HepG2 (cell line): Measurements from ENCODE around the gene BAIAP2L1. TPM values are rescaled to one million over a fixed set of nuclear protein-coding genes. Genes with fewer than 3 reads are reported as not detected.
A peak's percentile ranks its signal among the peaks of the same experiment; 100 is the strongest.

Experiments used
- ATAC-seq: fragments of 200-7000 bp; cut with Tn5 transposase; 3 replicates; pipeline ENCODE4 v1.9.1; 2020; ENCODE audit warnings: mild to moderate bottlenecking, moderate library complexity
- BruUV-seq: library from RNA; stranded (reverse); fragments of 400-500 nt; replicated peaks from 2 replicates; lab custom pipeline; 2021; lab: Mats Ljungman, UMichigan
- CTCF ChIA-PET: fragments of 300-600 bp; formaldehyde crosslinking; extraction: SDS; loops from one replicate; lab custom pipeline; 2021; ENCODE audit warnings: low total read pairs, inconsistent platforms, low intra/inter-chr PET ratio; lab: Yijun Ruan, JAX
- POLR2A ChIA-PET: fragments of 350-600 bp; sonication (Branson Sonifier 250); formaldehyde crosslinking; loops from one replicate; lab custom pipeline; 2020; ENCODE audit warnings: antibody characterized with exemption, inconsistent platforms; lab: Yijun Ruan, JAX
- DNase-seq: peaks from one replicate; pipeline ENCODE4 v3.0.0-alpha.2; 2015; ENCODE audit warnings: low spot score
- FAIRE-seq: peaks from 3 replicates; lab custom pipeline; 2011; peaks lifted over from hg19 to GRCh38; lab: Jason Lieb, UNC
- H2AFZ ChIP-seq: one replicate; pipeline ENCODE4 v1.6.1; 2011; ENCODE audit warnings: low read length, inconsistent platforms
- H3K27ac ChIP-seq: fragments of 300-600 bp; 3 replicates; pipeline ENCODE4 v1.8.0; 2011; ENCODE audit warnings: mixed run types, mild to moderate bottlenecking, mixed read lengths, low read length, inconsistent platforms; ENCODE audit not compliant: insufficient read depth; ENCODE audit errors: extremely low read length
- H3K27me3 ChIP-seq, 2 experiments: fragments of 200-600 bp in 1 of 2; 2 replicates in 1 of 2; 3 replicates in 1 of 2; pipeline versions ENCODE4 v1.6.0 to v1.8.0; 2011; ENCODE audit warnings: low read length in 2 of 2, mild to moderate bottlenecking in 2 of 2, moderate library complexity in 2 of 2, inconsistent platforms in 1 of 2; ENCODE audit not compliant: insufficient read depth in 2 of 2, control insufficient read depth in 1 of 2
- H3K36me3 ChIP-seq, 2 experiments: fragments of 200-600 bp in 1 of 2; replicated peaks in 1 of 2; 2 replicates in 1 of 2; 3 replicates in 1 of 2; pipeline versions ENCODE4 v1.5.1 to v1.8.0; 2011; ENCODE audit warnings: low read length in 2 of 2, inconsistent platforms in 1 of 2; ENCODE audit not compliant: insufficient read depth in 2 of 2, control insufficient read depth in 1 of 2
- H3K4me1 ChIP-seq: 2 replicates; pipeline ENCODE4 v1.5.1; 2012; ENCODE audit warnings: low read length, inconsistent platforms; ENCODE audit not compliant: insufficient read depth
- H3K4me2 ChIP-seq: 2 replicates; pipeline ENCODE4 v1.6.0; 2011; ENCODE audit warnings: low read depth, low read length, inconsistent platforms
- H3K4me3 ChIP-seq, 3 experiments: fragments of 200-600 bp in 1 of 3; sonication (generic), shearing (Covaris generic) in 1 of 3; replicated peaks in 1 of 3; 2 replicates each; pipeline ENCODE4 v1.5.1; 2011 to 2016; ENCODE audit warnings: low read length in 3 of 3, inconsistent platforms in 2 of 3, low read depth in 2 of 3, mild to moderate bottlenecking in 2 of 3, control low read depth in 1 of 3, mixed read lengths in 1 of 3; ENCODE audit not compliant: insufficient read depth in 1 of 3
- H3K79me2 ChIP-seq: one replicate; pipeline ENCODE4 v1.6.1; 2011; ENCODE audit warnings: low read length, inconsistent platforms; ENCODE audit not compliant: insufficient read depth
- H3K9ac ChIP-seq: 2 replicates; pipeline ENCODE4 v1.6.0; 2011; ENCODE audit warnings: mild to moderate bottlenecking, low read depth, low read length, inconsistent platforms; ENCODE audit not compliant: insufficient read depth
- H3K9me3 ChIP-seq: 2 replicates; pipeline ENCODE4 v1.5.1; 2012; ENCODE audit warnings: mild to moderate bottlenecking, low read length
- H4K20me1 ChIP-seq: 2 replicates; pipeline ENCODE4 v1.6.0; 2011; ENCODE audit warnings: inconsistent platforms, mild to moderate bottlenecking, low read length, moderate library complexity; ENCODE audit not compliant: insufficient read depth
- CHD4 ChIP-seq: fragments of 200-600 bp; sonication (generic); IDR thresholded peaks from 2 replicates; pipeline ENCODE4 v1.7.0; 2017; ENCODE audit warnings: mild to moderate bottlenecking, low read length, borderline replicate concordance
- GABPA ChIP-seq, 2 experiments: IDR thresholded peaks; 2 replicates each; pipeline ENCODE4 v1.6.1; 2011 to 2016; ENCODE audit warnings: low read depth in 2 of 2, low read length in 1 of 2, missing biosample characterization in 1 of 2, missing genetic modification characterization in 1 of 2
- GATAD2A ChIP-seq: IDR thresholded peaks from 2 replicates; pipeline ENCODE4 v1.6.1; 2016
- HDAC1 ChIP-seq: sonication (generic); formaldehyde crosslinking; IDR thresholded peaks from 2 replicates; pipeline ENCODE4 v1.5.1; 2020; ENCODE audit warnings: mild to moderate bottlenecking, missing genetic modification reagents
- KDM1A ChIP-seq: IDR thresholded peaks from 2 replicates; pipeline ENCODE4 v1.6.1; 2016; ENCODE audit warnings: missing compliant biosample characterization
- KLF13 ChIP-seq: sonication (generic); formaldehyde crosslinking; IDR thresholded peaks from 2 replicates; pipeline ENCODE4 v1.4.0; 2020; ENCODE audit warnings: mild to moderate bottlenecking, missing genetic modification reagents
- LCORL ChIP-seq, 2 experiments: fragments of 450-650 bp in 1 of 2; sonication (generic) in 1 of 2; formaldehyde crosslinking in 1 of 2; IDR thresholded peaks; 2 replicates each; pipeline versions ENCODE4 v1.5.0 to v1.6.1; 2017 to 2020; ENCODE audit warnings: antibody characterized with exemption in 1 of 2, missing genetic modification reagents in 1 of 2
- RBM39 ChIP-seq: fragments of 200-400 bp; formaldehyde crosslinking; IDR thresholded peaks from one replicate; pipeline ENCODE4 v1.6.1; 2018; ENCODE audit warnings: antibody characterized with exemption, mild to moderate bottlenecking, low read depth, low read length; ENCODE audit not compliant: poor library complexity, severe bottlenecking
- RXRB ChIP-seq: IDR thresholded peaks from 2 replicates; pipeline ENCODE4 v1.6.1; 2016; ENCODE audit warnings: borderline replicate concordance, missing genetic modification reagents, missing compliant biosample characterization
- SOX5 ChIP-seq: IDR thresholded peaks from 2 replicates; pipeline ENCODE4 v1.6.1; 2016; ENCODE audit warnings: borderline replicate concordance
- TEAD3 ChIP-seq: optimal IDR thresholded peaks from 2 replicates; pipeline ENCODE3; 2016; ENCODE audit warnings: borderline replicate concordance
- TOE1 ChIP-seq: sonication (generic); formaldehyde crosslinking; IDR thresholded peaks from 2 replicates; pipeline ENCODE4 v1.4.0; 2020; ENCODE audit warnings: mild to moderate bottlenecking, missing genetic modification reagents
- UBTF ChIP-seq: sonication (generic); formaldehyde crosslinking; IDR thresholded peaks from 2 replicates; pipeline ENCODE4 v1.4.0; 2020; ENCODE audit warnings: mild to moderate bottlenecking, missing genetic modification reagents
- ZNF382 ChIP-seq: sonication (generic); formaldehyde crosslinking; IDR thresholded peaks from 2 replicates; pipeline ENCODE4 v1.5.0; 2020; ENCODE audit warnings: missing genetic modification reagents, mild to moderate bottlenecking, borderline replicate concordance
- ZNF441 ChIP-seq: sonication (generic); formaldehyde crosslinking; IDR thresholded peaks from 2 replicates; pipeline ENCODE4 v1.7.0; 2021; ENCODE audit warnings: missing genetic modification reagents, borderline replicate concordance
- ZNF557 ChIP-seq: sonication (generic); formaldehyde crosslinking; IDR thresholded peaks from 2 replicates; pipeline ENCODE4 v1.4.0; 2020; ENCODE audit warnings: missing genetic modification reagents
- ZNF574 ChIP-seq: sonication (generic); formaldehyde crosslinking; IDR thresholded peaks from 2 replicates; pipeline ENCODE4 v1.4.0; 2020; ENCODE audit warnings: missing genetic modification reagents
- ZNF678 ChIP-seq: sonication (generic); formaldehyde crosslinking; IDR thresholded peaks from 2 replicates; pipeline ENCODE4 v1.4.0; 2020; ENCODE audit warnings: mild to moderate bottlenecking, missing genetic modification reagents
- WGBS: methylation state at CpG from one replicate; pipeline ENCODE4 v1.1.6; 2017; ENCODE audit warnings: low lambda C conversion rate; 5-methylcytosine and 5-hydroxymethylcytosine counted together
- in situ Hi-C: cut with HindIII; loops from 2 replicates; pipeline ENCODE4 v1.10.0; 2017; ENCODE audit warnings: low pct_unique_long_range_greater_than_20kb; ENCODE audit not compliant: extremely low pct_ligation_motif_present
- intact Hi-C: fragments of 100-400 bp; cut with micrococcal nuclease; formaldehyde crosslinking; loops from one replicate; pipeline ENCODE4 v1.10.0; 2022; ENCODE audit not compliant: unreplicated experiment
- polyA plus RNA-seq, 8 experiments: library from polyadenylated mRNA; depleted of rRNA in 3 of 8; stranded (reverse) in 7 of 8; unstranded in 1 of 8; fragments of >200 nt; fragmentation: Illumina TruSeq in 4 of 8; extraction: Trizol in 4 of 8; gene quantifications; 2 replicates each; pipeline versions ENCODE4 v1.2.1 to v1.2.3, GENCODE V29; 2011 to 2016; ENCODE audit warnings: low read depth in 4 of 8, missing spikeins in 1 of 8, mixed read lengths in 1 of 8; ENCODE audit not compliant: insufficient read depth in 1 of 8
- total RNA-seq, 5 experiments: library from RNA; depleted of rRNA; stranded (reverse); fragments of >200 nt; fragmentation: Illumina TruSeq; extraction: Trizol; gene quantifications; 2 replicates each; pipeline ENCODE4 v1.2.3, GENCODE V29; 2016; ENCODE audit warnings: low read depth in 1 of 5

Gene BAIAP2L1
- total and polyA plus RNA-seq, 2 of the 13 experiments (the other 11 are each of a cell fraction or from before 2014, with no cell fraction given): 13.0 to 21.5 TPM

- Histone ChIP-seq H3K4me1 (peaks cover 29% of the 10 kb centered on the region), H4K20me1 (peaks cover 13% of the 10 kb centered on the region; the same call in 1 of the 2 replicates), H3K27me3 (no peaks in the 10 kb centered on the region), H3K27ac (peak overlapping the region; percentile 35), H3K79me2 (no peaks in the 10 kb centered on the region), H3K9me3 (no peaks in the 10 kb centered on the region), H3K4me2 (no peak overlapping the region; the same call in 1 of the 2 replicates), H3K36me3 (peaks cover 4 to 14% of the 10 kb centered on the region in 2 experiments; a peak in 4 of 5 replicates), H3K9ac (no peak overlapping the region), H2AFZ (no peak overlapping the region), H3K4me3 (no peak overlapping the region; a peak in 1 of 6 replicates)
- in situ Hi-C loops (no loop called here), intact Hi-C loops (no loop called here)
- FAIRE-seq (no peak), DNase-seq (peak; percentile 62), ATAC-seq (peak; percentile 91)
- 71% methylated on average over 11 of the region's 22 CpGs for WGBS
- ChIA-PET POLR2A (no interaction called here), CTCF (no interaction called here)
- no TSS peak for BruUV-seq
- TF ChIP-seq GATAD2A (CRISPR knock-in tag) (no peak), UBTF (no peak), LCORL (IDR thresholded peaks at IDR 0.05) (no peak), LCORL (CRISPR knock-in tag; IDR thresholded peaks at IDR 0.05) (no peak), SOX5 (CRISPR knock-in tag) (no peak), ZNF557 (CRISPR knock-in tag) (no peak), ZNF382 (CRISPR knock-in tag) (no peak), KLF13 (CRISPR knock-in tag) (no peak), TEAD3 (CRISPR knock-in tag) (peak; percentile 62), RXRB (CRISPR knock-in tag) (peak; percentile 42; the same call in 1 of the 2 replicates), TOE1 (CRISPR knock-in tag) (no peak), HDAC1 (CRISPR knock-in tag) (0 out of 2 replicates have a peak, but pooled peaks have one; percentile 35), GABPA (IDR thresholded peaks at IDR 0.05; ENCODE audit: low read depth, low read length) (no peak), GABPA (CRISPR knock-in tag; IDR thresholded peaks at IDR 0.05; ENCODE audit: low read depth) (no peak), ZNF574 (CRISPR knock-in tag) (no peak), RBM39 (no peak), ZNF441 (CRISPR knock-in tag) (no peak), CHD4 (no peak), ZNF678 (no peak), KDM1A (CRISPR knock-in tag) (no peak)
Measured at GRCh38 chr7:98354511-98355249, 46.2 kb downstream of the BAIAP2L1 start.
